SH-SY5Y (cell line): ENCODE results near the gene BLOC1S1.

Experiments used
- GATA2 ChIP-seq: IDR thresholded peaks from 2 replicates; pipeline ENCODE4 v1.6.1; 2011; ENCODE audit warnings: mild to moderate bottlenecking, low read depth, low read length
- GATA3 ChIP-seq: IDR thresholded peaks from 2 replicates; pipeline ENCODE4 v1.6.1; 2011; ENCODE audit warnings: low read depth, mild to moderate bottlenecking, low read length, moderate library complexity

- no peak for TF ChIP-seq GATA3
- TF ChIP-seq GATA2, result no peak
Observed at GRCh38 chr12:55703901-55704761, 11.7 kb upstream of the BLOC1S1 start.
